NOMO-1 treated with dmso at 0.1 percent for 144 hours (cell line): ENCODE results near the gene PIK3AP1.

Source experiments
- DNase-seq: peaks from one replicate; lab custom pipeline; 2025; ENCODE audit not compliant: unreplicated experiment; lab: John Stamatoyannopoulos, UW

The PIK3AP1 gene

GRCh38 chr10:96724621-96725020, 4.3 kb upstream of the PIK3AP1 start:
- DNase-seq: no peak

GRCh38 chr10:96721207-96721572, 876 bp upstream of the PIK3AP1 start:
- DNase-seq: no peak

- peak; percentile 83 for DNase-seq
Measured at GRCh38 chr10:96719850-96720421, 378 bp downstream of the PIK3AP1 start.

GRCh38 chr10:96719200-96719599, 1.1 kb downstream of the PIK3AP1 start:
- DNase-seq: no peak

- DNase-seq: no peak
Measured at GRCh38 chr10:96718304-96718990, 1.9 kb downstream of the PIK3AP1 start.

GRCh38 chr10:96716390-96716789, 3.9 kb downstream of the PIK3AP1 start:
- no peak for DNase-seq

- no peak for DNase-seq
Measured at GRCh38 chr10:96714746-96715255, 5.5 kb downstream of the PIK3AP1 start.

GRCh38 chr10:96714031-96714590, 6.2 kb downstream of the PIK3AP1 start:
- DNase-seq: no peak

GRCh38 chr10:96712662-96713271, 7.5 kb downstream of the PIK3AP1 start:
- DNase-seq: no peak

GRCh38 chr10:96711048-96711728, 9.1 kb downstream of the PIK3AP1 start:
- DNase-seq: no peak

- no peak for DNase-seq
Measured at GRCh38 chr10:96709525-96709924, 10.8 kb downstream of the PIK3AP1 start.

GRCh38 chr10:96708996-96709395, 11.3 kb downstream of the PIK3AP1 start:
- DNase-seq: no peak

- DNase-seq: peak; percentile 94
Measured at GRCh38 chr10:96708456-96708855, 11.9 kb downstream of the PIK3AP1 start.

- no peak for DNase-seq
Measured at GRCh38 chr10:96706331-96706853, 13.9 kb downstream of the PIK3AP1 start.

- no peak for DNase-seq
Measured at GRCh38 chr10:96705134-96705533, 15.2 kb downstream of the PIK3AP1 start.

GRCh38 chr10:96704563-96704962, 15.8 kb downstream of the PIK3AP1 start:
- DNase-seq: no peak

GRCh38 chr10:96703358-96703757, 17.0 kb downstream of the PIK3AP1 start:
- peak; percentile 21 for DNase-seq

GRCh38 chr10:96701265-96701664, 19.0 kb downstream of the PIK3AP1 start:
- no peak for DNase-seq

- DNase-seq: peak; percentile 49
Measured at GRCh38 chr10:96700374-96701099, 19.8 kb downstream of the PIK3AP1 start.

GRCh38 chr10:96699613-96700012, 20.7 kb downstream of the PIK3AP1 start:
- DNase-seq: no peak
